Kidney (tissue), 22 donors: ENCODE results near the gene GNPAT. TPM values are rescaled to one million over a fixed set of nuclear protein-coding genes. Genes with fewer than 3 reads are reported as not detected.

Experiments
- DNase-seq, 5 donors: peaks; one replicate each; pipeline ENCODE4 v3.0.0-alpha.2; 2013 to 2020
- FAIRE-seq: peaks from 2 replicates; lab custom pipeline; 2012; peaks lifted over from hg19 to GRCh38; lab: Jason Lieb, UNC
- H3K27ac ChIP-seq, 2 donors: one replicate each; pipeline ENCODE4 v1.7.0; 2013; ENCODE audit warnings: low read depth in 2 of 2, low read length in 2 of 2, inconsistent platforms in 1 of 2
- H3K27me3 ChIP-seq: one replicate; pipeline ENCODE4 v1.7.1; 2013; ENCODE audit warnings: low read length, inconsistent platforms; ENCODE audit not compliant: control insufficient read depth, insufficient read depth
- H3K36me3 ChIP-seq, 3 donors: one replicate each; pipeline versions ENCODE4 v1.7.0 to v1.7.1; 2013; ENCODE audit warnings: low read length in 3 of 3, control low read depth in 1 of 3, inconsistent platforms in 1 of 3; ENCODE audit not compliant: insufficient read depth in 3 of 3, control insufficient read depth in 2 of 3
- H3K4me1 ChIP-seq, 3 donors: one replicate each; pipeline versions ENCODE4 v1.7.0 to v1.7.1; 2013; ENCODE audit warnings: low read length in 3 of 3, inconsistent platforms in 1 of 3, low read depth in 1 of 3; ENCODE audit not compliant: control insufficient read depth in 2 of 3, insufficient read depth in 2 of 3
- H3K4me3 ChIP-seq, 3 donors: one replicate each; pipeline versions ENCODE4 v1.7.0 to v1.8.1; 2013; ENCODE audit warnings: low read length in 3 of 3, control low read depth in 1 of 3, inconsistent platforms in 1 of 3
- H3K9ac ChIP-seq, 3 donors: one replicate each; pipeline versions ENCODE4 v1.7.0 to v1.7.1; 2013; ENCODE audit warnings: low read length in 3 of 3, control low read depth in 1 of 3, inconsistent platforms in 1 of 3
- H3K9me3 ChIP-seq, 3 donors: one replicate each; pipeline versions ENCODE4 v1.7.0 to v1.7.1; 2013; ENCODE audit warnings: low read length in 3 of 3, control low read depth in 1 of 3, inconsistent platforms in 1 of 3; ENCODE audit not compliant: control insufficient read depth in 2 of 3, insufficient read depth in 1 of 3
- intact Hi-C: fragments of 100-400 bp; cut with DNase I; formaldehyde crosslinking; loops from one replicate; pipeline ENCODE4 v1.11.1; 2022
- long read RNA-seq, 10 donors: library from polyadenylated mRNA in 1 of 10; unstranded in 1 of 10; transcript quantifications; one replicate each; pipeline ENCODE4 v2.0.0 and lab custom pipeline, GENCODE V29; 2021 to 2026
- polyA plus RNA-seq: library from polyadenylated mRNA; stranded (reverse); fragments of 350-450 nt; fragmentation: Illumina TruSeq; extraction: RNeasy Lipid Tissue Mini Kit (QIAGEN cat#74804); gene quantifications from one replicate; pipeline ENCODE4 v1.2.3, GENCODE V29; 2014; ENCODE audit warnings: low read depth, low replicate concordance; ENCODE audit not compliant: insufficient read depth
- total RNA-seq: library from RNA; stranded (reverse); fragmentation: NEBNext Ultra II Directional; extraction: Animal tissue kit (Norgen Biotek cat#: 25700); gene quantifications from one replicate; pipeline ENCODE4 v1.2.1, GENCODE V29; 2021
- TF ChIP-seq, protein P1 (sequence below): IDR thresholded peaks from 3 replicates; pipeline ENCODE4 v1.5.1; 2012; ENCODE audit warnings: mild to moderate bottlenecking, moderate library complexity, borderline replicate concordance; ENCODE audit not compliant: insufficient read depth; ENCODE audit errors: extremely low read depth
- donor health status: control.
- donor health status: control.
- donor health status: control.
- donor health status: control.
- donor health status: control.
- donor health status: DM: yes; HTN: yes; CAD: no.
- donor health status: Normal renal cell carcinoma (clear cell type).

Gene GNPAT
- total RNA-seq, result 31.2 TPM
- polyA plus RNA-seq, result 33.7 TPM
- long read RNA-seq, donor 1, transcript GNPAT-201 (16 exons, 2,643 nt), result major isoform, 12 of 15 reads
- long read RNA-seq, donor 1, partial matches to known transcripts, result 0 of 15 reads
- long read RNA-seq, donor 1, other reads (novel, unspliced or antisense), result 0 of 15 reads
- long read RNA-seq, donor 2, transcript GNPAT-201 (16 exons, 2,643 nt), result major isoform, 10 of 17 reads
- long read RNA-seq, donor 2, partial matches to known transcripts, result 6 of 17 reads
- long read RNA-seq, donor 2, other reads (novel, unspliced or antisense), result 0 of 17 reads
- long read RNA-seq, donor 3, transcript GNPAT-201 (16 exons, 2,643 nt), result major isoform, 13 of 19 reads
- long read RNA-seq, donor 3, partial matches to known transcripts, result 6 of 19 reads
- long read RNA-seq, donor 3, other reads (novel, unspliced or antisense), result 0 of 19 reads
- long read RNA-seq, donor 4, transcript GNPAT-201 (16 exons, 2,643 nt), result major isoform, 7 of 14 reads
- long read RNA-seq, donor 4, partial matches to known transcripts, result 6 of 14 reads
- long read RNA-seq, donor 4, other reads (novel, unspliced or antisense), result 0 of 14 reads
- long read RNA-seq, donor 5, result 0 reads
- long read RNA-seq, donor 6, transcript GNPAT-201 (16 exons, 2,643 nt), result major isoform, 15 of 22 reads
- long read RNA-seq, donor 6, partial matches to known transcripts, result 5 of 22 reads
- long read RNA-seq, donor 6, other reads (novel, unspliced or antisense), result 0 of 22 reads
- long read RNA-seq, donor 7, transcript GNPAT-206 (17 exons, 2,685 nt), result minor isoform, 7 of 69 reads
- long read RNA-seq, donor 7, transcript GNPAT-201 (16 exons, 2,643 nt), result major isoform, 44 of 69 reads
- long read RNA-seq, donor 7, partial matches to known transcripts, result 5 of 69 reads
- long read RNA-seq, donor 7, other reads (novel, unspliced or antisense), result 13 of 69 reads
- long read RNA-seq, donor 8, transcript GNPAT-201 (16 exons, 2,643 nt), result major isoform, 10 of 12 reads
- long read RNA-seq, donor 8, partial matches to known transcripts, result 0 of 12 reads
- long read RNA-seq, donor 8, other reads (novel, unspliced or antisense), result 0 of 12 reads
- long read RNA-seq, donor 9, partial matches to known transcripts, result 0 of 3 reads
- long read RNA-seq, donor 9, other reads (novel, unspliced or antisense), result 0 of 3 reads
- long read RNA-seq, donor 10, partial matches to known transcripts, result 10 of 14 reads
- long read RNA-seq, donor 10, other reads (novel, unspliced or antisense), result 0 of 14 reads

DNA sequence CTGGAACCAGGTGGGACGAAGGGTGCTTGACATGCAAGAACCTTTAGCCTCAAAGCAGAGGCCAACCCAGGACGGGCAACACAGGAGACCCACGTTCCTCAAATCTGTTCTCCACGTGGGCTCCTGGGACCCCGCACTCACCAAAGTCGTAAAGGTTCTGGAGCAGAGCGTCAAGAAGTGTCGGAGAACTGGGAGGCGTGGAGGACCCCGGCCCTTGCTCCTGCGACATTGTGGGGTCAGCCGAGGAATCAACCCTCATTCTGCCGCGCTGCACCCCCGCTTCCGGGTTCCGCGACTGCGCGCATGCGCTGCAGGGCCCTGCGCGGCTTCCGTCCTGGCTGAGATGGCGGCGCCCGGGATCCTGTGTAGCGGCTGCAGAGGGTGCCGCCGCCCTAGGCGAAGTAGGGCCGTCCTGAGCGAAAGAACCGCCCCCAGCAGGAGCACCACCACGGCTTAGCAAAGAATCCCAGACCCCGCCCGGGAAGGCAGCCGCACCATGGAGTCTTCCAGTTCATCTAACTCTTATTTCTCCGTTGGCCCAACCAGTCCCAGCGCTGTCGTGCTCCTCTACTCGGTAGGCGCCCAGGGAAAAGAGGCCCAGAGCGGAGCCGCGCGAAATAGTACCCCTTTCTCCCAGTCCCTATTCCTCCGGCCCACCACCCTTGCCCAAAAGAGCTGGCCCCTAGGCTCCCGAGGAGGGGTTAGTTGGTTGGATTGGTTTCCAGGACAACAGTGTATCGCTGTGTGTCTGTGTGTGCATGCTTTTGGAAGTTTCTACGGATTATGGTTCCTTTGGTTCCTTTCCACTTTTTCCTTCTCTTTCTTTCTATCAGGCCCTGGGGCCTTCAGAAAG lies at the start of gene GNPAT:
Gene GNPAT (plus strand): TSS at position 330 of the 853 bp plus-strand sequence. CDS start 167 bp downstream, at position 497.
- peak; percentile 85 to 96 (median 91) for DNase-seq
- Histone ChIP-seq H3K4me1 (peaks cover 1 to 18% (median 4%) of the 10 kb centered on the region in 3 donors), H3K36me3 (peaks cover 2 to 15% (median 8%) of the 10 kb centered on the region in 3 donors), H3K9ac (peak within 1 kb of the TSS; percentile 39 to 94 (median 86)), H3K4me3 (peak within 1 kb of the TSS; percentile 62 to 99 (median 98)), H3K9me3 (no peaks in the 10 kb centered on the region), H3K27me3 (no peaks in the 10 kb centered on the region), H3K27ac (peak within 1 kb of the TSS; percentile 68 to 69)
- TF ChIP-seq, protein P1, sequence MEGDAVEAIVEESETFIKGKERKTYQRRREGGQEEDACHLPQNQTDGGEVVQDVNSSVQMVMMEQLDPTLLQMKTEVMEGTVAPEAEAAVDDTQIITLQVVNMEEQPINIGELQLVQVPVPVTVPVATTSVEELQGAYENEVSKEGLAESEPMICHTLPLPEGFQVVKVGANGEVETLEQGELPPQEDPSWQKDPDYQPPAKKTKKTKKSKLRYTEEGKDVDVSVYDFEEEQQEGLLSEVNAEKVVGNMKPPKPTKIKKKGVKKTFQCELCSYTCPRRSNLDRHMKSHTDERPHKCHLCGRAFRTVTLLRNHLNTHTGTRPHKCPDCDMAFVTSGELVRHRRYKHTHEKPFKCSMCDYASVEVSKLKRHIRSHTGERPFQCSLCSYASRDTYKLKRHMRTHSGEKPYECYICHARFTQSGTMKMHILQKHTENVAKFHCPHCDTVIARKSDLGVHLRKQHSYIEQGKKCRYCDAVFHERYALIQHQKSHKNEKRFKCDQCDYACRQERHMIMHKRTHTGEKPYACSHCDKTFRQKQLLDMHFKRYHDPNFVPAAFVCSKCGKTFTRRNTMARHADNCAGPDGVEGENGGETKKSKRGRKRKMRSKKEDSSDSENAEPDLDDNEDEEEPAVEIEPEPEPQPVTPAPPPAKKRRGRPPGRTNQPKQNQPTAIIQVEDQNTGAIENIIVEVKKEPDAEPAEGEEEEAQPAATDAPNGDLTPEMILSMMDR, result no peak
- no peak for FAIRE-seq
- intact Hi-C loops, result no loop called here

DNA sequence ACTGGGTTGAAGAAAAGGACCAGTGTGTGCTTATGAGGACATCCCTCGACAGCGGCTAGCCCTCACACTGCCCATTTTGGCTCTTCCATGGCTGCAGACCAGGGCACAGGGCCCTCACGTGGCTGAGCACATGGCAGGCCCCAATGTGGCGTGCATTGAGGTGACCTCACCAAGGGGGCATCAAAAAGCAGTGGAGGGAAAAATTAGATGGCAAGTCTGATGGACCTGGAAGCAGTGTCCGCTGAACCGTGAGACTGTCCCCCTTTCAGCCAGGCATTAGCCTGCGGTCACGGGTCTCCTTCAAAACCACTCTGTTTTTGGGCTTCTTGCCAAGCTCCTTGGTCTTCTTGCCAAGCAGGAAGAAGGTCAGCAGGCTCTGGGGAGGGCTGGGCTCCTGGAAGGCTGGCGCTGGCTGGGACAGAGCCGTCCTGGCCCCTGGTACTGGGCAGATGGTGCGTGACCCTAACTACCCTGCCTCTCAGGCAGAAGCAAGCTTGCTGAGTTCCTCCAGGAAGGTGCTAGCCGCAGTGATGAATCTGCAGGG lies 48.3 kb upstream of the GNPAT start:
- Histone ChIP-seq H3K9me3 (peaks cover 0 to 8% (median 0%) of the 10 kb centered on the region in 3 donors), H3K4me3 (no peak overlapping the region), H3K9ac (no peak overlapping the region), H3K4me1 (peaks cover 0 to 18% (median 11%) of the 10 kb centered on the region in 3 donors), H3K27ac (peak overlapping the region in 1 of 2 donors; percentile 60), H3K27me3 (no peaks in the 10 kb centered on the region), H3K36me3 (no peaks in the 10 kb centered on the region)
- TF ChIP-seq, protein P1, result no peak
- no peak for FAIRE-seq
- DNase-seq, result peak; percentile 52 to 93 (median 61)
- intact Hi-C loops, result no loop called here
